Right lobe of liver (tissue), 6 donors: ENCODE measurements around the gene INCA1. TPM values are rescaled to one million over a fixed set of nuclear protein-coding genes. Genes with fewer than 3 reads are reported as not detected.

ENCODE experiments used
- ATAC-seq, 4 donors: fragments of 200-7000 bp; cut with Tn5 transposase; one replicate each; pipeline ENCODE4 v1.9.1; 2020; ENCODE audit warnings: mild to moderate bottlenecking in 4 of 4, moderate library complexity in 4 of 4
- DNase-seq, 3 donors: peaks; one replicate each; pipeline ENCODE4 v3.0.0-alpha.2; 2020
- H3K27ac ChIP-seq, 3 donors: fragments of 200-600 bp; one replicate each; pipeline ENCODE4 v1.8.0; 2022
- H3K27me3 ChIP-seq, 2 donors: fragments of 200-600 bp; one replicate each; pipeline ENCODE4 v1.8.0; 2022
- H3K36me3 ChIP-seq, 4 donors: fragments of 200-600 bp; sonication (generic) in 1 of 4; one replicate each; pipeline versions ENCODE4 v1.5.1 to v1.8.0; 2017 to 2022; ENCODE audit warnings: control low read depth in 1 of 4
- H3K4me1 ChIP-seq, 4 donors: fragments of 200-600 bp; sonication (generic) in 1 of 4; one replicate each; pipeline versions ENCODE4 v1.5.1 to v1.8.0; 2017 to 2022; ENCODE audit warnings: control low read depth in 1 of 4
- H3K4me3 ChIP-seq, 3 donors: fragments of 200-600 bp; one replicate each; pipeline ENCODE4 v1.8.0; 2022
- H3K9me3 ChIP-seq, 4 donors: fragments of 200-600 bp; sonication (generic) in 1 of 4; one replicate each; pipeline versions ENCODE4 v1.5.1 to v1.8.0; 2017 to 2022; ENCODE audit warnings: control low read depth in 1 of 4
- CTCF ChIP-seq, 4 donors: fragments of 200-600 bp in 3 of 4; fragments of 450-650 bp in 1 of 4; IDR thresholded peaks; one replicate each; pipeline versions ENCODE4 v1.5.1 to v1.8.0; 2016 to 2022; ENCODE audit warnings: antibody characterized with exemption in 4 of 4, mild to moderate bottlenecking in 2 of 4
- POLR2A ChIP-seq: fragments of 450-650 bp; IDR thresholded peaks from one replicate; pipeline ENCODE4 v1.6.1; 2017; ENCODE audit warnings: antibody characterized with exemption, mild to moderate bottlenecking
- WGBS: methylation state at CpG from one replicate; pipeline ENCODE4 v1.1.6; 2018; ENCODE audit warnings: low coverage, low lambda C conversion rate; ENCODE audit not compliant: insufficient coverage; ENCODE audit errors: missing lambda C conversion rate; 5-methylcytosine and 5-hydroxymethylcytosine counted together
- intact Hi-C, 2 donors: fragments of 100-400 bp; cut with DNase I; formaldehyde crosslinking; loops; one replicate each; pipeline versions ENCODE4 v1.11.2 to v1.14.1; 2022
- microRNA-seq, 2 donors: library from miRNA; unstranded; fragments of <30 nt; microRNA quantifications; one replicate each; pipeline ENCODE4, GENCODE V29; 2019 to 2020
- small RNA-seq, 2 experiments: library from RNA; depleted of rRNA; stranded (forward); fragments of <200 nt; gene quantifications; one replicate each; pipeline ENCODE3, GENCODE V24; 2016
- total RNA-seq, 6 experiments: library from RNA; depleted of rRNA in 2 of 6; stranded (reverse); fragments of >200 nt in 2 of 6; fragmentation: NEBNext Ultra II Directional in 3 of 6; extraction: Animal tissue kit (Norgen Biotek cat#: 25700) in 3 of 6; gene quantifications; one replicate each; pipeline versions ENCODE4 v1.1.0 to v1.2.4, GENCODE V29; 2016 to 2023
- donor health status: DM: no; HTN: yes; CAD: no.
- donor health status: DM: no; HTN: no; CAD: no.
- donor health status: DM: no; HTN: no; CAD: no.
- donor health status: DM: no; HTN: yes; CAD: no.
- donor health status: DM: no; HTN: yes; CAD: no.

The INCA1 gene
- total RNA-seq, 6 experiments from 2014 or later, result 0.83 to 1.3 (median 0.97) TPM; not detected in 1

DNA sequence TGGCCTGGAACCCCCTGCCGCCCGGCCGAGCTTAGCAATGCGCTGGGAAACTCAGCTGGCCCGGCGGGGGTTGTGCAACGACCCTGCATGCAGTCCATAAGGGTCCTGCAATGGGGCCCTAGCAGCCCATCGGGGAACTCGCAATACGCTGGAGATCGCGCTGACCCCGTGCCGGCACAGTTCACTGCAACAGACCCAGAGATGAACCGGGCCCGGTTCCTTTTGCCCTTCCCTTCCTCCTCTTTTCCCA is 57.9 kb downstream of the INCA1 start:
- no peak for TF ChIP-seq CTCF (IDR thresholded peaks at IDR 0.05)
- TF ChIP-seq POLR2A, result no peak
- DNase-seq (peak in 1 of 3 donors; percentile 53), ATAC-seq (peak in 2 of 4 donors; percentile 0 to 3)
- Histone ChIP-seq H3K9me3 (no peaks in the 10 kb centered on the region), H3K4me3 (peak overlapping the region; percentile 83 to 95 (median 87)), H3K4me1 (peaks cover 0 to 28% (median 14%) of the 10 kb centered on the region in 4 donors), H3K36me3 (peaks cover 0 to 35% (median 5%) of the 10 kb centered on the region in 4 donors), H3K27ac (peak overlapping the region; percentile 77 to 93 (median 83)), H3K27me3 (no peaks in the 10 kb centered on the region)
- WGBS, result 0% methylated on average over 6 of the region's 16 CpGs
- intact Hi-C loops, result no loop called here

GRCh38 chr17:4938688-4939545 is 58.4 kb downstream of the INCA1 start:
- Histone ChIP-seq H3K27ac (peak overlapping the region; percentile 77 to 93 (median 83)), H3K4me1 (peaks cover 0 to 33% (median 16%) of the 10 kb centered on the region in 4 donors), H3K27me3 (no peaks in the 10 kb centered on the region), H3K4me3 (peak overlapping the region; percentile 83 to 95 (median 87)), H3K36me3 (peaks cover 0 to 34% (median 4%) of the 10 kb centered on the region in 4 donors), H3K9me3 (no peaks in the 10 kb centered on the region)
- no peak for ATAC-seq
- no peak for TF ChIP-seq POLR2A
- TF ChIP-seq CTCF (IDR thresholded peaks at IDR 0.05), result no peak
- 36% methylated on average over 10 of the region's 19 CpGs for WGBS
- no peak for DNase-seq
- intact Hi-C loops, result no loop called here

Small RNA genes lying within 50 kb of the gene (microRNA-seq; reads per million reads assigned to microRNA genes)
- gene MIR6864 (0 reads per million in 2 donors), gene MIR6865 (0 reads per million in 2 donors)

Small RNA genes lying within 50 kb of the gene (small RNA-seq; reads per million reads assigned to genes)
- 0 to 0.10 reads per million in 2 experiments for gene MIR6864
- 0 reads per million in 2 experiments for gene MIR6865

Other genes starting within 250 kb of the INCA1 start
- gene TM4SF5, start 225.6 kb downstream of the INCA1 start, total RNA-seq, result 100 to 1,000 TPM in 3 of 6 experiments, 10 to 100 TPM in 3; 67.1 to 215 (median 112) TPM
- gene VMO1, start 211.2 kb downstream of the INCA1 start, total RNA-seq, result 10 to 100 TPM in 1 of 6 experiments, 1 to 10 TPM in 5; 3.5 to 12.3 (median 5.2) TPM
- gene GLTPD2, start 208.6 kb downstream of the INCA1 start, total RNA-seq, result 10 to 100 TPM; 20.6 to 97.4 (median 60.9) TPM
- gene PSMB6, start 201.4 kb downstream of the INCA1 start, total RNA-seq, result 100 to 1,000 TPM in 2 of 6 experiments, 10 to 100 TPM in 4; 68.8 to 136 (median 75.7) TPM
- gene PLD2, start 190.4 kb downstream of the INCA1 start, total RNA-seq, result 10 to 100 TPM in 3 of 6 experiments, 1 to 10 TPM in 3; 8.2 to 27.3 (median 10.8) TPM
- gene MINK1, start 164.2 kb downstream of the INCA1 start, total RNA-seq, result 10 to 100 TPM; 20.3 to 42.5 (median 28.0) TPM
- gene C17orf107, start 98.0 kb downstream of the INCA1 start, total RNA-seq, result 1 to 10 TPM; 1.6 to 4.0 (median 3.2) TPM
- 1 to 10 TPM; 1.4 to 2.9 (median 2.0) TPM for gene CHRNE, start 94.4 kb downstream of the INCA1 start, total RNA-seq
- under 1 TPM in 3 of 6 experiments, not detected in 3; 0.13 to 0.20 (median 0.15) TPM for gene GP1BA, start 65.2 kb downstream of the INCA1 start, total RNA-seq
- gene SLC25A11, start 57.5 kb downstream of the INCA1 start, total RNA-seq, result 10 to 100 TPM; 32.6 to 64.2 (median 41.0) TPM
- 10 to 100 TPM; 52.1 to 73.5 (median 57.5) TPM for gene RNF167, start 57.3 kb downstream of the INCA1 start, total RNA-seq
- gene PFN1, start 49.0 kb downstream of the INCA1 start, total RNA-seq, result 1,000 to 10,000 TPM in 1 of 6 experiments, 100 to 1,000 TPM in 5; 221 to 1,037 (median 292) TPM
- 10 to 100 TPM; 54.7 to 69.8 (median 58.7) TPM for gene ENO3, start 46.4 kb downstream of the INCA1 start, total RNA-seq
- 10 to 100 TPM; 22.3 to 33.9 (median 26.4) TPM for gene SPAG7, start 29.7 kb downstream of the INCA1 start, total RNA-seq
- 10 to 100 TPM; 15.3 to 21.1 (median 17.7) TPM for gene CAMTA2, start 9.8 kb downstream of the INCA1 start, total RNA-seq
- gene KIF1C, start 428 bp upstream of the INCA1 start, total RNA-seq, result 100 to 1,000 TPM in 3 of 6 experiments, 10 to 100 TPM in 3; 59.8 to 112 (median 99.3) TPM
- gene SLC52A1, start 37.9 kb upstream of the INCA1 start, total RNA-seq, result under 1 TPM in 2 of 6 experiments, not detected in 4; 0.13 to 0.20 TPM
- gene ZFP3, start 80.9 kb upstream of the INCA1 start, total RNA-seq, result 1 to 10 TPM in 1 of 6 experiments, under 1 TPM in 5; 0.51 to 1.6 (median 0.87) TPM
- gene ZNF232, start 114.4 kb upstream of the INCA1 start, total RNA-seq, result 1 to 10 TPM; 3.3 to 5.0 (median 4.5) TPM
- gene USP6, start 118.5 kb upstream of the INCA1 start, total RNA-seq, result under 1 TPM in 2 of 6 experiments, not detected in 4; 0.02 to 0.07 TPM
- 1 to 10 TPM; 1.2 to 3.8 (median 2.2) TPM for gene ZNF594, start 194.3 kb upstream of the INCA1 start, total RNA-seq
- 1 to 10 TPM; 1.0 to 9.9 (median 3.2) TPM for gene SCIMP, start 237.3 kb upstream of the INCA1 start, total RNA-seq